ENCODE data around the gene STRN4.
A peak's percentile ranks its signal among the peaks of the same experiment; 100 is the strongest.

The STRN4 gene

DNA sequence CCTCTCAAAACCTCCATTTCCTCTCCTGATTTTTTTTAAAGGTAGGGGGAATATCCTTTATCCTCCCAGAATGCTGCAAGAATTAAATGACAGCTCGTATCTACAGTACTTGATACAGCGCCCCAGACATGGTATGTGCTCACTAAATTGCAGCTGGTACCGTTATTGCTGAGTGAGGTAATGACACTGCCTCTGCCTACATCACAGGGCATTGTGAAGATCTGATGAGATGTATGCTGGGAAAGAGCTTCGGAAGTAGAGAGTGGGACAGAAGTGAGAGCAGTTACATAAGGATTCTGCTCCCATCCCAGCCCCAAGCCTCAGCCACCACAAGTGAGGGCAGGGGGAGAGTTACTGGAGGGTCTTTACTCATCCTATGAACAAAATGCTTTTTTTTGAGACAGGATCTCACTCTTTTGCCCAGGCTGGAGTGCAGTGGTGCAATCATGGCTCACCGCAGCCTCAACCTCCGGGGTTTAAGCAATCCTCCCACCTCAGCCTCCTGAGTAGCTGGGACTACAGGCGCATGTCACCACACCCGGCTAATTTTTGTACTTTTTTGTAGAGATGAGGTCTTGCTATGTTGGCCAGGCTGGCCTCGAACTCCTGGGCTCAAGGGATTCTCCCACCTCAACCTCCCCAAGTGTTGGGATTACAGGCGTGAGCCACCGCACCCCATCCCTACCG lies 2.1 kb downstream of the STRN4 start:
- no peak for DNase-seq (ENCODE audit: low read depth)

DNA sequence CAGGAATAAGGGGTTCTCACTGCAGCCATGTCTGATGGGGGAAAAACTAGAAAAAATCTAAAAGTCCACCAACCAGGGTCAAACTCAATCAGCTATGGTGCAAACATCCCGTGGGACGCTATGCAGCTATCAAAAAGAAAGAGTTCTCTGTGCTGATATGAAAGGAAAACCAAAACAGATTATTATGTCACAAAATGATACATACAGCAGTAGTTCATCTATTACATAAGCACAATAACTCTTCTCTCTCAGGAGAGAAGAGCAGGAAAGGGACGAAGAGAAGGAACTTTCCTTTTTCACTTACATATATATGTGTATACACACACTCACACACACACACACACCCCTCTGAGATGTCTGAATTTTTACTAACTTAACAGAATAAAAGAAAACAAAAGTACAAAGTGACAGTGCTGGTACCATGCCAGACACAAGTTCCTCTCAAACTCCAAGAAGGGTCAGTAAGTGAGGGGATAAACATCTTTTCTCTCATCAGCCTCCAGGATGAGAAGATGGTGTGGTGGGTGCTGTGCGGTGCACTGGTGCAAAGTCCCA lies 3.2 kb downstream of the STRN4 start:
- DNase-seq (ENCODE audit: low read depth) = no peak

DNA sequence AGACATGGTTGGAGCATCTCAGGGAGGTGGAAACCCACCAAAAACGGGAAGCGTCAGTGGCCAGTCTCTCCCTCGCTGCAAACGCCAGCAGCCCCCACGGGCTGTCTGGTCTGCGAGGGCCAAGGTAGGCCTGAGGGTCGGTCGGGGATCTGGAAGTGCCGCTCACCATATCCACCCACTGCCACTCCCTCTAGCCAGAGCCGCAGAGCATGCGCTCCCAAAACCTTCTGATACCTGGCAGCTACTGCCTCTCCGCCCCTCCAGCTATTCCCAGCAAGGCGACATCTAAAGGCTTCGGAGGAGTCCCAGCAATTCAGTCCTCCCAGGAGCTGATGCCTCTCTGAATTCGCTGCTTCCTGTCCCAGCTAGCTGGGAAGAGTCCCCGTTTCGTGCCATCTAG lies 4.8 kb downstream of the STRN4 start:
- no peak for DNase-seq (ENCODE audit: low read depth)

DNA sequence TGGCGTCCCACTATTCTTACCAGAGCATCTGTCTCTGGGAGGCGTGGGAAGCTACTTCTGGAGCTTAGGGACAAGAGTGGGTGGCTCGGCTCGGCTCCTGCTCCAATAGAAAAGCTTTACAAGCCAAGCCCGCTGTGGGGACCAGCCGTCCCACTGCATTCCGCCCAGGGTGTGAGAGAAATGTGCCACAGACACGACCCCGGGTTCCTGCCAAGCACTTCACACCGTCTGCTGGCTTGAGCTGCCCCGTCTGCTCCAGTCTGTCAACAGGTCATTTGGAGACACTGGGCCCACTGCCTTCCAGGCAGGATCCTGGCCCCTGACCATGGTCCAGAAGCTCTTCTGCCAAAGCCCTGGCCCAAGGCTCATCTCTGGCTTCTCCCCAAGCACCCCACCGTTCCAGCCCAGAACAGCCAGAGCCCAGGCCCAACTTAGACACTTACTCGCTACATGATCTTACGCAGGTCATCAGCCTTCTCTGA lies 6.9 kb downstream of the STRN4 start:
- no peak for DNase-seq (ENCODE audit: low read depth)

DNA sequence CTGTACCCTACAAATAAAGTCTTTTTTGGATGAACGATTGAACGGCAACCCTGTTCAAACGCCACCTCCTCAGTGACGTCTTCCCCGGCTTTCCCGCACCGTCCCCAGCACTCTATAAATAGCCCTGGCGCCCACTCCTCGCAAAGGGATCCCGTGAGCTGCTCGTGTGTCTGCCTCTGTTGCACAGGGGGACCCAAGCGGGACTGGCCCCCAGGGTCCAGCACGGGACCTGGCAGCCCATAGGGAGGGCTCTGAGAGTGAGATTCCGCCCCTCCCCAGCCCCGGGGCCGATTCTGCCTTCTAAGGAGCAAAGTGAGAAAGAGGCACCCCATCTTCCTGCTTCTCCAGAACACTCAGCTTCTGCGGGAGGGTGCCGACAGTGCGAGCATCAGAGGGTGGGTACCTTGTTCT lies 8.5 kb downstream of the STRN4 start:
- no peak for DNase-seq (ENCODE audit: low read depth)

DNA sequence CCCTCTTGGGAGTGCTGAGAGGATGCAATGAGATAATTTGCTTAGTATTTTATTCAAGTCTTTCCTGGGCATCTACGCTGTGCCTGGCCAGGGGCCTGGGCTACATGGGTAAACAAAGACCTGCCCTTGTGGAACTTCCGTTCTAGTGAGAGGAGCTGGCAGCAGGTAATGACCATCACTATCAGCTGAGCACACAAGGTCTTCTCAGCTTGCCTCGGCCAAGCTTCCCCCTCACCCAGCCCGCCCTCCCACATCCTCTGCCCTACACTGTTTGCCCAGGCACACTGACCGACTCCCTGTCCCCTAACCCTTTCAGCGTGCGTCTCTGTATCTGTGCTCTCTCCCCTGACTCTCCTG lies 9.0 kb downstream of the STRN4 start:
- no peak for DNase-seq (ENCODE audit: low read depth)

DNA sequence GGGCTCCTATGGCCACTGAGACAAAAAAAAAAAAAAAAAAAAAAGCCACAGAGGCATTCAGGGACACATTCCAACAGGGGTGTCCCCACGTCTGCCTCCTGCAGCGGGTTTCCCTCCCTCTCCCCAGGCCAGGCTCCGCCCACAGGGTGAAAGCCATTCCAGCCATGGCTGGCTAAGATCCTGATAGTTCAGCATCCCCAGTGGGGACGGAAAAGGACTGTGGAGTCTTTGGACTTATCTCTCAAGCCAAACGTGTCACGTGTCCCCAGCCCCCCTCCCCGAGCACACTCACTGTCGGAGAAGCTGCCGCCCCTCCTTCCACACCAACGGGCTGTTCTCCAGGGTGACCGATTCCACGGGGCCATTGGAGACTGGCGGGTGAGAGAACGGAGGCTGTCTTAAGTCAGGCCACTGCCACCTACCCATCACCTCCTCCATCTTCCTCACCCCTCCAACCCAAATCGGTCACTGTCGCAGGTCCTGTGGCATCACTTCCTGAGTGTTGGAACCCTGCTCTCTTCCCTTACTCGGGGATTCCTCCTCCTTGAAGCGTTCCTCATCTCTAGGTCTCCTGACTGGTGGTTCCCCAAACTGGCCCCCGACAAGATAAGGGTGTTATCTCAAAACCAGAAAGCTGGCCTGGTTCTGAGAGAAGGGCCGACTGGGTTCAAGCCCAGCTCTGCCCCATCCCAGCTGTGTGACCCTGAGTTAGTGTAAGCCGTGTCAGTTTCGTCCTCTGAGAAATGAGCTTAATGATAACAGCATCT lies 9.5 kb downstream of the STRN4 start:
- DNase-seq (ENCODE audit: low read depth) = no peak

DNA sequence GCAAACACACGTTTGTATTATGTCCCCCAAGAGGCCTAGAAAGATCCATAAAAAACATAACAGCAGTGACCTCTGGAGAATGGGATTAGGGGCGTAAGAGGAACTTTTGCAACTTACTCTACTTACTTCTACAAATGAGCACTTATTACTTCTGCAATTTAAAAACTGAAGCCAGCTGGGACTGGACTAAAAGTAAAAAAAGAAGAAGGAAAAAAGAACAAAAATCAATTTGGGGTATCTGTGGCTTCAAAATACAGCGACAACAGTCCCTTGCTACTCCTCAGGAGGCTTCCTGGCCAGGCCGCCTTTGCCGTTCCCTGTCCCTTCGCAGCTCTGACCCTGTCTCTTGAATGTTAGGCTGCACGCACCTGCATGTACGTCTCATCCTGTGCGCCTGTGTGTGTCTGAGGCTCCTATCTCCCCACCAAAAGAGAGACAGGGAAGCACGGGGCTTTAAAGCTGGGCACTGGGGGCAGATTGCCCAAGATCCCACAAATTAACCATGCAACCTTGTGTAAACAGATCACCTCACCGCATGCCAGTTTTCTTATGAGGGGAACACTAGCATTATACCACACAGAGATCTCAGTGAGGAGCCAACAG lies 12.5 kb downstream of the STRN4 start:
- DNase-seq (ENCODE audit: low read depth) = no peak

DNA sequence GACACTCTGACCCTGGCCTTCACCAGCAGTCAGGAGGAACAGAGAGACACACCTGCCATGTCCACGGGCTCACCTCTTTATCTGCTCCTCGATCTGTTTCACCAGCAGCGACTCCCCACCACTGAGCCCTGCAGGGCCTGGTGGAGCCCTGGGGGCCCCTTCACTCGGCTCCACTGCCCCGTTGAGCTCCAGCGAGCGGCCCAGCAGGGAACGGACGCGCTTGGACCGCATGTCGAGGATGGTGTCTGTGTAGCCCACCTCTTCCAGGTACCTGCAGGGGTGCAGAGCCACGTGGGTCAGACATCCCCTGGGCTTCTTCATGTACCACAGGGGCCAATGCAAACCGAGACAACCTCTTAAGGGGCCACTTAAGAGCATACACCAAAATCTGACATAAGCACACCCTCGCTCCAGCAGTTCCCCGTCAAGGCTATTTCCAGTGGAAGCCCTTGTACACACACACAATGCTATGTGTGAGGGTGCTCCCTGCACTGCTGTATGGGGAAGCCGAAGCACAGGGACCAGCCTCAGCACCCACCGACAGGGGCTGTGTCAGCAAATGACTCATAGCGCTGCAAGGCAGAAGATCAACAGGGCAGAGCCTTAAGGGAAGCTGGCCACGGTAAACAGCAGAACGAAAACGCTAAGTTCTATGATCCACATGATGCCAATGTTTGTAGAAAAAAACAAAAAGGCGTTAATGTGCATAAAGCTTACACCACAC lies 13.1 kb downstream of the STRN4 start:
- peak; percentile 65 for DNase-seq (ENCODE audit: low read depth)

DNA sequence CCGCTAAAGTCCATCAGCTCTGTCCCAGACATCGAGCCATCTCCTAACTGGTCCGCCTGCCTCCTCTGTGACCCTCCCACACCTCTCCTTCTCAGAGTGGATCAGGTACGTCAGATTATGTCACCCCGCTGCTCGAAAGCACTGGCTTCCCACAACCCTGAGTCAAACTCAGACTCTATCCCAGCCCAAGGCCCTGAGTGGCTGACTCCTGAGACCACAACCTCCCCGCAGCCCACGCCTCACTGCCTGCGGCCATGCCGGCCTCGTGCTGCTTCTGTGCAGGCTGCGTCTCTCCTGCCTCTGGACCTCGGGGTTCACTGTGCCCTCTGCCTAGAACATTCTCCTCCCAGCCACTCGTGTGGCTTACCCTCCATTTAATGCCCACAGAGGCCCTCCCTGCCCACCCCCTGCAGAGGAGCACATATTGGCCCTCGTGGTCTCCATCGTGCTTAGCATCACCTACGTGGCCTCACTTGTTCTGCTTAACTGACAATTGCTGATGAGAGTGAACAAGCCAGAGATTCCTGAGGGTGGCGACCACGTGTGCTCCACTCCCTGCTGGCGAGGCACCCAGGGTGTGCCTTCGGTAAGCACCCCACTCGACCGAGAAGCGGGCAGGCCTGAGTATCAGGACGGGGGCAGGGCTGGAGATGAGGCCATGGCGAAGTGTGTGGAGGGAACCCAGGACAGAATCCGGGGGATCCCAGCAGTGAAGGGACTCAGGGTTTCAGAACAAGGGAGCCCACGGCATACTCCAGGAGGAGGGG lies 13.9 kb downstream of the STRN4 start:
- DNase-seq (ENCODE audit: low read depth) = peak; percentile 50

DNA sequence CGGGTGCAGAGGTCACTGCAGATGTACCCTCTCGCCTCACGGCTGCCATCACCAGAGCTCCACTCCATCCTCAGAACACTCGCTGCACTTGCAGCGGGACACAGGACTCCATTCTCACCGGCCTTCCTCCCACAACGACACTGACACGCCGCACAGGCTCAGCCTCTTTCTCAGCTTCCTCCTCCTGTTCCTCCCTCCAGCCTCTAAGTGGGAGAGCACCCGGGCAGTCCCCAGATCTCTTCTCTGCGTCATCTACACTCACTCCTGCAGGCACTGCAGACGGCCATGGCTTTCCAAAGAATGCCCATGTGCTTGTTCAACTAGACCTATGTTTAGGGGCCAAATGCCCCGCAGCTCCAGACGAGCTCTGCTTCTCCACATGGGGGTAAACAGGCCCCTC lies 14.7 kb downstream of the STRN4 start:
- DNase-seq (ENCODE audit: low read depth) = peak; percentile 38

DNA sequence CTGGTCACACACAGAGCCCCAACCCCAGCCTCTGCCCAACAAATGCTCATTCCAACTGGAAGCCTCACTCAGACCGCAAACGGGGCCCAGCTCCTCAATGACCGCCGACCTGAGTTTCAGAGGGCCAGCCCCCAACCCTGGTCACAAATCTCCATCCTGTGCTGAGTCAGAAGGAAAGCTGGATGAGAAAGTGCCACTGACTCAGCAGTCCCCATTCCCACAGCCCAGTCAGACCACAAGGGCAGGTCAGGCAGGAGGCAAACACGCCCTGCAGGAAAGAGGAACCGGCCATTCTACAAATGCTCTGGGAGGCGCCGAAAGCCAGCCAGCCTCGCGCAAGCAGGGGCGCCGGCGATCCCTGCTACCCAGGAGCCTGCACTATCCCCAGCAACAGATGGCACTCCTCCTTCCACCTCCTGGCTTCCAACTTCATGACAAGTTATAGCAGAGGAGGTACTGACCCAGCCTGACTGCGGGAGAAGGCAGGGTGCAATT lies 15.2 kb downstream of the STRN4 start:
- peak; percentile 93 for DNase-seq (ENCODE audit: low read depth)

DNA sequence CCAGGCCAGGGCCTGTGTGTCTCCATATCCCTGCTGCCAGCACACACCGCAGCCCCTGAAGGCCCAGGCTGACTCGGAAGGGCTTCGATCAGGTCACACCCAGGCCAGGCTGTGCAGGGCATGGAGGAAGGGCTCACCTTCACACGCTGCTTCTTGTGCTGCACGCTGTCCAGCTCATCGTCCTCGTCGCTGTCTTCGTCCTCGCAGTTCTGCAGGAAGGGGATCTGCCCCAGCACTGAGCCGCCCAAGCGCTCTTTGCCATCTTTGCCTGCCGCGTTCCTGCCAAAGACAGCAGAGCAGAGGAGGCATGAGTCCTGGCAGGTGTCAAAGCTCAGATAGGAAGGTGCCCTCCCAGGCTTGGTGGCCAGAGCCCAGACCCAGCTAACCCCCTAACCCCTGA lies 15.7 kb downstream of the STRN4 start:
- no peak for DNase-seq (ENCODE audit: low read depth)

DNA sequence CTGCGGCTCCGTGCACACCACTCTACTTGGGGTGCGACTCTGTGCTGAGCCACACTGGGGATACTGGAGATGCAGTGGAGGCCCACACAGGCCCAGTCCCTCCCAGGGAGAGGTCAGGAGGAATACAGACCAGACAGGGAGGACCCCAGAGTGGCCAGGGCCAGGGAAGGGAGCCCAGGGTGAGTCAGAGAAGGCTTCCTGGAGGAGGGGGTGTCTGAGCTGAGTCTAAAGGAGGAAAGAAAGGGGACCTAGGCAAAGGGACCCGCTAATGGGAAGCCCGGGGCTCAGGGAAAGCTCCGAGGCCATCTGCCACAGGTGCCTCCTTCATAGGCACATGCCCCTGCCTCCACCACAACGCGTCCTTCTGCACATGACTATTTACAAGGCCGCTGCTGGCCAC lies 16.1 kb downstream of the STRN4 start:
- DNase-seq (ENCODE audit: low read depth) = no peak

DNA sequence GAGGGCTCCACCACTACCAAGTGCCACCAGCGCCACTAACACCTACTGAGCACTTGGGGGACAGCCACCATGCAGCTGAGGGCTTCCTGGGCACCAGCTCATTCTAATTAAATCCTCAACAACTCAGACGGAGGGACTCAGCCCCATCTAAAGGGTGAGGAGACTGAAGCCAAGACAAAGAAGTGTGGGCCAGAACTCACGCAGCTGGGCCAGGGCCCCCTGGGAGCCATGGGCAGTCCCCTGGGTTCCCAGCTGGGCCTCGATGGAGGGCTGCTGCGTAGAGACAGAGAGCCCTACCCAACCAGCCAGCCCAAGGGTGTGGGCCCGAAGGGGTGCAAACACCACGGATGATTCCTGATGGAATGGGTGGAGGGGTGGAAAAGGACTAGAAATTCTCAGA lies 16.6 kb downstream of the STRN4 start:
- DNase-seq (ENCODE audit: low read depth) = no peak

DNA sequence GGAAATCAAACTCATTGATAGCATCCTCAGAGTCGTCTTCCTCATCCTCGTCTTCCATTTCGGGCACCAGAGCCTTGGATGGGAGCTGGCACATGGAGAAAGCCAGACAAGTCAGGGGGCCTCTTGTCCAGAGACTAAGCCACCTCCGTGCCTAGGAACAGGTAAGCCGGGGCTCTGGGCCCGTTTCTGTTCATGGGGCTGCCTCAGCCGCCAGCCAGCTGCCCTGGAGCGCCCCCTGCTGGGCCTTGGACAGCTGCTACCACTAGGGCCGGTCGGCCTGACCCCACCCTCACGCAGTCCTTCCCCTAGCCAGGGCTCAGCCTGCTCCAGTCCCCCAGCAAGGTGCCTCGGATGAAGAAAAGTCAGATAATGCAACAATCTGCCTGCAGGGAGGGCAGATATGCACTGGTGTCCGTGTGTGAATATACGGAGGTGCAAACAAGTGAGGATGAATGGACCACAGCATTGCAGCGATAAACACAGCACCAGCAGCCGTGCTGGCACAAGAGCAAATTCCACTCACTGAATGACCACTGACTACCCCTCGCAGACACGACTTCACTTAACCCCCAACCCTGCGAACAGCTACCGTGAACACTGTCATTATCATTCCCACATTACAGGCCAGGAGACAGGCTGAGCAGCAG lies 17.4 kb downstream of the STRN4 start:
- no peak for DNase-seq (ENCODE audit: low read depth)

DNA sequence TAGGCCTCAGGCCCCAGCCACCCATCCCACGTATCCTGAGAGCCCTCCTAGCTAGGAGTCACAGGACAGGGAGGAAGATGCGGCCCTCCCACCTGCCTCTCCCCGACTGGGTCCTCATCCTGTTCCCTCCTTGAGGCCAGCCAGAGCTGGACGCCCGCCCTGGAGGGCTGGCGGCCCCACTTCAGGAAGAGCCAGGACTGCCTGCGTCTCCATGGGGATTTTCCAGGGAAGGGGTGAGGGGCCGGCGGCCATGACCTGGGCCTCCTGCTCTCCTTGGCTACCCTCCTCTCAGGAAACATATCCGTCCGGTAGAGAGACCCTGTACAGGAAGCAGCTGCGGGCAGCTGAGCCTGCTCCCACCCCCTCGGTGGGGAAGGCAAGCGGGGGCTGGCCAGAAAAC lies 18.0 kb downstream of the STRN4 start:
- no peak for DNase-seq (ENCODE audit: low read depth)

DNA sequence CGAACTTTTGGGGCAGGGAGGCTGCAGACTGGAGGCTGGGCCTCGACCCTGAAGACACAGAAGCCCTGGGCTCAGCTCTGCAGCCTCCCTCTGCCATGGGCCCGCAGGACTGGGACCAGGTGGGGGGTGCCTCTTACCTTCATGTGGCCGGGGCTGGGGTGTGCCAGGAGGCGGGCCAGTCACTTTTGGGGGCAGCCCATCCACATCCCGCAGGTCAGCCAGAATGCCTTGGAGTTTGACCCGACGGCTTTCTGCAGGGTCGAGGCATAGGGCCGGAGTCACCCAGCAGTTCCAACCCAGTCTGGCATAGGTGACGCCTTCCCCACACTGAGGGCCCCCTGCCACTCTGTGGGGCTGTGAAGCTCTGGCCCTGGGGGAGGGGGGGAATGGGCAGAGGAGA lies 18.5 kb downstream of the STRN4 start:
- no peak for DNase-seq (ENCODE audit: low read depth)

DNA sequence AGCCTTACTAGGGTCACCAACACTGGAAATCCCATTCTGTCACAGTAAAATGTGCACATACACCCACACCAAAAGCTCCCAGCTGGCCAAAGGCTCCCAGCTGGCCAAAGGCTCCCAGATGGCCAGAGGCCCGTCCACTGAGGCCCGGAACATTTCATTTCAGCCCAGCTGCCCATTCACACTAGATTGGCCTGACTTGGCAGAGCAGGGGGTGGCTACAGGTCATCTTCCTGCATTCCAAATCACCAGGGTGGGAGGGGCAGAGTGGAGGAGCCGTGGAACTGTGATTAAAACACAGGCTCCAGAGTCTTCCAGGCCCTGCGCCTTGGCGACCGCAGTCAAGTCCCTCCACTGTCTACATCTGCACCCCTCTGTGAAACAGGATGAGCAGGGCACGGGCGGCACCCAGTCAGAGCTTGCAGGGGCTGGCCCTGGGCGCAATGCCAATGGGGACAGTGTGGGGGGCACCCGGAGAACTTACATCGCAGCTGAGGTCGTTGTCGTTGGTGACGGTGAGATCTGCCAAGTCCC lies 19.2 kb downstream of the STRN4 start:
- no peak for DNase-seq (ENCODE audit: low read depth)

DNA sequence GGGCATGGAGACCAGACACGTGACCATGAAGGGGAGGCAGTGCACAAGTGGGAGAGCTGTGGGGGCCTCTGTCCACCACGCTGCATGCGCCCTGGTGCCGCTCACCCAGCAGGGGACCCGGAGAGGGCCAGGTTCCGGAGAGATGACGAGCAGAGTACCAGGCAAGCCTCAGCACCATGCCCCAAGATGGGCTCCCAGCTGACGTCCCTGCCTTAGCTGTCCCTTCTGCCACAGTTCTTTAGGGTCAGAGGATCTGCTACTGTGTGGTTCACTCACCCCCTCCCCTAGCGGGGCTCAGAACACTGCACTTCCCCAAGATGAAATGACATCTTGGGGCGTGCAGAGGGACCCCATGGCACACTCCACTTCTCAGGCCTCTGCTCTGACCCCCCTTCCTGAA lies 19.7 kb downstream of the STRN4 start:
- DNase-seq (ENCODE audit: low read depth) = no peak

Measured in amniotic epithelial cell (primary cell).